HG03342 (cell line): Measurements from ENCODE around the gene FAHD1.

Source experiments
- ATAC-seq: cut with Tn5 transposase; IDR thresholded peaks from one replicate; pipeline ENCODE4 v1.9.1; 2021; ENCODE audit warnings: mild to moderate bottlenecking, moderate library complexity; ENCODE audit not compliant: unreplicated experiment

FAHD1 gene

DNA sequence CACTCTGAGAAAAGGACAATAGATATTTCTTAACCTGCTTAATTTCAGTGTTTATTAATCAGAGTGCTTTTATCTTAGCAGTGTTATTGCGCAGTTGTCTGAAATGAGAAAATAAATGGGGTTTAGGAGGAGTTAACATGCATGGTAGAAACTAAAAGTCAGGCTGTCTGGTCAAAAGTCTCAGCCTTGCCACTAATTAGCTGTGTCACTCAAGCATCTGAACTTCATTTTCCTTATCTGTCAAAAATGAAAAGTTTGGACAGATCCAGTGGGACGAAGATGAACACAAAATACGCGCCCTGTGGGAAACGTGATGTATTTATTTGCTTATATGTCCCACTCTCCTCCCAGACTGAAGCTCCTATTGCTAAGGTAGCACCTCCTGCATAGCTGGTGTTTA, 51.2 kb downstream of the FAHD1 start:
- no peak for ATAC-seq
